ENCODE data around the gene SPATS2.

DNA sequence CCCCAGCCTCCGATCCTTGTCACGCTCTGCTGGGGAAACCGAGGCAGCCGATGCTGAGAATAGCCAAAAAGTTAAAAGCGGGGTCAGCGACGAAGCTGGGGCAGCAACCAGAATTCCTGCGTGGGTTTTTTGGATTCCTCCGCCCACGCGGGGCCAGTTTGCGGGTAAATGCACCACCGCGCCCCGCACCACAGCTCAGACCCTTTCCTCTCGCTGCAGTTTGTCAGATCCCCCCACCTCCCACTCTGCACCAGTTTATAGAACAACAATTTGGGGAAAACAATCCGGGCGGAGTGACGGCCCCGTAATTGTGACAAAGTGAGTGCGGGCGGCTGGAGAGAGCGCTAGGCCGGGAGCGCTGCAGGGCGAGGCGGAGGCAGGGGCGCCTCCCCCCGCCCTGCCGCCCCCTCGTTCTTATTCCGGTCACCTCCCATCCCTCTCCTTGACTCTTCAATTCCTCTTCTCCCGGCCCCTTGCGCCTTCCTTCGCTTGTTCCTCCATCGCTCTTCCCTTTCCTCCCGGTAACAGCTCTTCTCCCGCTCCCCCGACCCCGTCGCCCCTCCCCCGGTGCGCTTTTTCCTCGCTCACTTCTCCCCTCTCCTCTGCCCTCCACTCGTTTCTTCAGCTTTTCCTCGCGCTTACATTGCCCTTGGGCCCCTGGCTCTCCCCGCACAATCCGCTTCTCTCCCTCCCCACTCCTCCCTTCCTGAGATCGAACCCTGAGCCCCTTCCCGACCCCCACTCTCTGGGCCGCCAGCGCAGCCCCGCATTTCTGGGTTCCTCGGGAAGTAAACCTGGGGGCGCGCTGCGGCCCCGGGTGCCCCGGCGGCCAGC, 21.2 kb upstream of the SPATS2 start:
- TF ChIP-seq ELF4 (IDR thresholded peaks at IDR 0.05) = no peak
- no peak for TF ChIP-seq FOXM1 (IDR thresholded peaks at IDR 0.05; ENCODE audit: borderline replicate concordance)
- no peak for TF ChIP-seq ZNF384 (IDR thresholded peaks at IDR 0.05)
- no peak for TF ChIP-seq NFRKB (IDR thresholded peaks at IDR 0.05)
- TF ChIP-seq, protein P1, sequence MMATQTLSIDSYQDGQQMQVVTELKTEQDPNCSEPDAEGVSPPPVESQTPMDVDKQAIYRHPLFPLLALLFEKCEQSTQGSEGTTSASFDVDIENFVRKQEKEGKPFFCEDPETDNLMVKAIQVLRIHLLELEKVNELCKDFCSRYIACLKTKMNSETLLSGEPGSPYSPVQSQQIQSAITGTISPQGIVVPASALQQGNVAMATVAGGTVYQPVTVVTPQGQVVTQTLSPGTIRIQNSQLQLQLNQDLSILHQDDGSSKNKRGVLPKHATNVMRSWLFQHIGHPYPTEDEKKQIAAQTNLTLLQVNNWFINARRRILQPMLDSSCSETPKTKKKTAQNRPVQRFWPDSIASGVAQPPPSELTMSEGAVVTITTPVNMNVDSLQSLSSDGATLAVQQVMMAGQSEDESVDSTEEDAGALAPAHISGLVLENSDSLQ (IDR thresholded peaks at IDR 0.05) = no peak
- no peak for TF ChIP-seq BHLHE40 (IDR thresholded peaks at IDR 0.05; ENCODE audit: borderline replicate concordance)
- no peak for TF ChIP-seq HDGF (IDR thresholded peaks at IDR 0.05; ENCODE audit: borderline replicate concordance)

All from HEK293T (cell line).